ENCODE results near the gene ZMIZ1.

DNA sequence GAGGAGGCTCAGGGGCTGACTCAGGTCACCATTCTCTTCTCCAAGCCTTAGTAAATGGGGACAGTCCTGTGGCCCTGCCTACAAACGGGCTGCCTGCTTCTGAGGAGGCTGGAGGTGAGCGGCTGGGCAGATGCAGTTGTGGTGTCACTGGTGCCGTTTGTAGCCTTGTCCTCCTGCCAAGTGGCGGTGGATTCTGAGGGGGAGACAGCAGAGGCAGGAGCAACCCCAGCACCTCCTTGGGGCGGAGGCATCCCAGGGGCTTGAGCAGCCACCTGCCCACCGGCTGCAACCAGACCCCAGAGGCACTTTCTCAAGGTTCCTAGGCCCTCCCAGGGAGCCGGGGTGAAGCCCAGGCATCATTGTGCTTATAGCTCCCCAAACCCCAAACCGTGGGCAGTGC is 112.5 kb downstream of the ZMIZ1 start:
- TF ChIP-seq CTCF (IDR thresholded peaks at IDR 0.05) = no peak
- TF ChIP-seq POLR2A (IDR thresholded peaks at IDR 0.05; ENCODE audit: low read length) = no peak
- no peak for TF ChIP-seq CHD4 (IDR thresholded peaks at IDR 0.05; ENCODE audit: borderline replicate concordance)
- TF ChIP-seq, protein P1, sequence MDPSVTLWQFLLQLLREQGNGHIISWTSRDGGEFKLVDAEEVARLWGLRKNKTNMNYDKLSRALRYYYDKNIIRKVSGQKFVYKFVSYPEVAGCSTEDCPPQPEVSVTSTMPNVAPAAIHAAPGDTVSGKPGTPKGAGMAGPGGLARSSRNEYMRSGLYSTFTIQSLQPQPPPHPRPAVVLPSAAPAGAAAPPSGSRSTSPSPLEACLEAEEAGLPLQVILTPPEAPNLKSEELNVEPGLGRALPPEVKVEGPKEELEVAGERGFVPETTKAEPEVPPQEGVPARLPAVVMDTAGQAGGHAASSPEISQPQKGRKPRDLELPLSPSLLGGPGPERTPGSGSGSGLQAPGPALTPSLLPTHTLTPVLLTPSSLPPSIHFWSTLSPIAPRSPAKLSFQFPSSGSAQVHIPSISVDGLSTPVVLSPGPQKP (IDR thresholded peaks at IDR 0.05; ENCODE audit: low read depth, low read length) = no peak
- no peak for TF ChIP-seq MYC (IDR thresholded peaks at IDR 0.05; ENCODE audit: borderline replicate concordance, low read length)
- no peak for TF ChIP-seq CHD2 (IDR thresholded peaks at IDR 0.05; ENCODE audit: low read length, partially characterized antibody)
- no peak for TF ChIP-seq FOSL2 (IDR thresholded peaks at IDR 0.05)
- no peak for TF ChIP-seq FOSL2 (CRISPR knock-in tag; IDR thresholded peaks at IDR 0.05)
- TF ChIP-seq CBX2 (IDR thresholded peaks at IDR 0.05; ENCODE audit: borderline replicate concordance, low read depth) = no peak
